GM12891 (cell line): ENCODE data around the gene FTO.

ENCODE experiments used
- POLR2A ChIP-seq: IDR thresholded peaks from 2 replicates; pipeline ENCODE4 v1.6.1; 2011; ENCODE audit warnings: low read depth, low read length, control low read depth
- TAF1 ChIP-seq: IDR thresholded peaks from 2 replicates; pipeline ENCODE4 v1.6.1; 2011; ENCODE audit warnings: low read depth, low read length, control low read depth

DNA sequence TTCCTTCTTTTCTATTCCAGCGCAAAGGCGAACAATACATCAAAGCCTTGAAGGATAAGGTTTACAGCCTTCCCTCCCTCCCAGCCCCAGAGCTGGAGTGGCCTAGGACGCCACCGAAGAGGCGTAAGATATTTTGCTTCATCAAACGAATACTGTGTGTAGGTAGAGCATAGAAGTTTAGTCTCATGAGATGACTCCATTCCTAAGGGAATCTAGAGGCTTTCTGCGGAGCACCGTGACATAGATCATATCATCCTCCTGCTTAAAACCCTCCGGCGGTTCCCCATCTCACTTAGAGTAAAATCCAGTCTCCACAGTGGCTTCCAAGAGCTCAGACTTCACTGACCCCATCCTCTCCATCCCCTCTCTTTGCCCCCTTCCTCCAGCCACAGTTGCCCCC is 390.7 kb downstream of the FTO start:
- TF ChIP-seq POLR2A (no peak), TAF1 (no peak)
